Body of pancreas (tissue), 4 donors: Measurements from ENCODE around the gene CACNA2D3. TPM values are rescaled to one million over a fixed set of nuclear protein-coding genes. Genes with fewer than 3 reads are reported as not detected.

Experiments
- ATAC-seq: fragments of 150-250 bp; one replicate; pipeline ENCODE4 v1.9.1; 2016
- DNase-seq, 4 donors: peaks; one replicate each; pipeline ENCODE4 v3.0.0-alpha.2; 2019
- H3K27ac ChIP-seq, 4 donors: fragments of 200-600 bp; sonication (generic); 1 replicate in 3 of 4; 2 replicates in 1 of 4; pipeline versions ENCODE4 v1.5.1 to v1.6.1; 2016 to 2019; ENCODE audit warnings: mild to moderate bottlenecking in 1 of 4, mixed read lengths in 1 of 4, moderate library complexity in 1 of 4
- H3K27me3 ChIP-seq, 2 donors: fragments of 200-600 bp; sonication (generic); one replicate each; pipeline ENCODE4 v1.6.0; 2016; ENCODE audit warnings: mild to moderate bottlenecking in 1 of 2
- H3K36me3 ChIP-seq, 2 donors: fragments of 200-600 bp; sonication (generic); replicated peaks in 1 of 2; 2 replicates each; pipeline ENCODE4 v1.5.1; 2016; ENCODE audit warnings: low read depth in 2 of 2; ENCODE audit not compliant: insufficient read depth in 1 of 2
- H3K4me1 ChIP-seq: fragments of 200-600 bp; sonication (generic); one replicate; pipeline ENCODE4 v1.6.0; 2016
- H3K4me3 ChIP-seq, 2 donors: fragments of 200-600 bp; sonication (generic); 1 replicate in 1 of 2; 2 replicates in 1 of 2; pipeline ENCODE4 v1.5.1; 2016 to 2019
- H3K9me3 ChIP-seq, 3 donors: fragments of 200-600 bp; sonication (generic); 1 replicate in 2 of 3; 2 replicates in 1 of 3; pipeline ENCODE4 v1.5.1; 2016
- CTCF ChIP-seq, 7 experiments: fragments of 450-650 bp in 4 of 7; fragments of 200-600 bp in 3 of 7; sonication (generic) in 3 of 7; IDR thresholded peaks; one replicate each; pipeline ENCODE4 v1.5.1; 2016 to 2019; ENCODE audit warnings: antibody characterized with exemption in 7 of 7
- POLR2A ChIP-seq, 3 donors: fragments of 450-650 bp; IDR thresholded peaks; one replicate each; pipeline ENCODE4 v1.6.1; 2016; ENCODE audit warnings: antibody characterized with exemption in 3 of 3, mild to moderate bottlenecking in 2 of 3
- WGBS, 2 donors: methylation state at CpG; one replicate each; pipeline ENCODE4 v1.1.5; 2017; 5-methylcytosine and 5-hydroxymethylcytosine counted together
- intact Hi-C: fragments of 100-400 bp; cut with DNase I; formaldehyde crosslinking; loops from one replicate; pipeline ENCODE4 v1.15.1; 2023
- total RNA-seq, 2 donors: library from RNA; depleted of rRNA; stranded (reverse); fragments of >200 nt; gene quantifications; one replicate each; pipeline ENCODE4 v1.1.0, GENCODE V29; 2016

CACNA2D3 gene
- total RNA-seq, 2 donors from 2014 or later = not detected

- Histone ChIP-seq H3K27ac (no peak overlapping the region), H3K4me1 (no peaks in the 10 kb centered on the region), H3K27me3 (no peaks in the 10 kb centered on the region), H3K36me3 (no peaks in the 10 kb centered on the region), H3K9me3 (no peaks in the 10 kb centered on the region), H3K4me3 (no peak overlapping the region)
- no peak for TF ChIP-seq POLR2A (IDR thresholded peaks at IDR 0.05)
- TF ChIP-seq CTCF (IDR thresholded peaks at IDR 0.05) = no peak
- ATAC-seq (no peak), DNase-seq (no peak)
- intact Hi-C loops = no loop called here
- WGBS, 2 donors = 85 to 98% methylated on average over 4 of the region's 4 CpGs
Observed at GRCh38 chr3:54985856-54986255, 863.5 kb downstream of the CACNA2D3 start.

- ATAC-seq = no peak
- no peaks in the 10 kb centered on the region for H3K4me1 ChIP-seq
Observed at GRCh38 chr3:54986294-54986693, 863.9 kb downstream of the CACNA2D3 start.

GRCh38 chr3:54987719-54988118, 865.4 kb downstream of the CACNA2D3 start:
- H3K27me3 ChIP-seq = no peaks in the 10 kb centered on the region
- WGBS, 2 donors = 62 to 71% methylated on average over 4 of the region's 4 CpGs

More at GRCh38 chr3:54986294-54986693, 863.9 kb downstream of the CACNA2D3 start:
- no peak overlapping the region for H3K27ac ChIP-seq
- no peaks in the 10 kb centered on the region for H3K36me3 ChIP-seq
- H3K27me3 ChIP-seq = no peaks in the 10 kb centered on the region
- no peaks in the 10 kb centered on the region for H3K9me3 ChIP-seq
- no peak overlapping the region for H3K4me3 ChIP-seq
- WGBS, 2 donors = 72 to 85% methylated on average over 4 of the region's 4 CpGs
- TF ChIP-seq POLR2A (IDR thresholded peaks at IDR 0.05) (no peak), CTCF (IDR thresholded peaks at IDR 0.05) (no peak)
- DNase-seq = no peak
- intact Hi-C loops = no loop called here

GRCh38 chr3:54988302-54988837, 866.0 kb downstream of the CACNA2D3 start:
- 70 to 90% methylated on average over 3 to 4 of the region's 4 CpGs for WGBS, 2 donors
- no peak for ATAC-seq

More at GRCh38 chr3:54987719-54988118, 865.4 kb downstream of the CACNA2D3 start:
- Histone ChIP-seq H3K9me3 (no peaks in the 10 kb centered on the region), H3K27ac (no peak overlapping the region), H3K4me3 (no peak overlapping the region), H3K36me3 (no peaks in the 10 kb centered on the region), H3K4me1 (no peaks in the 10 kb centered on the region)
- ATAC-seq (no peak), DNase-seq (no peak)
- intact Hi-C loops = no loop called here
- no peak for TF ChIP-seq CTCF (IDR thresholded peaks at IDR 0.05)
- TF ChIP-seq POLR2A (IDR thresholded peaks at IDR 0.05) = no peak

More at GRCh38 chr3:54988302-54988837, 866.0 kb downstream of the CACNA2D3 start:
- H3K36me3 ChIP-seq = no peaks in the 10 kb centered on the region
- DNase-seq = no peak
- no peak overlapping the region for H3K4me3 ChIP-seq
- H3K9me3 ChIP-seq = no peaks in the 10 kb centered on the region
- intact Hi-C loops = no loop called here
- no peaks in the 10 kb centered on the region for H3K4me1 ChIP-seq
- TF ChIP-seq POLR2A (IDR thresholded peaks at IDR 0.05) (no peak), CTCF (IDR thresholded peaks at IDR 0.05) (no peak)
- H3K27ac ChIP-seq = no peak overlapping the region
- H3K27me3 ChIP-seq = no peaks in the 10 kb centered on the region
